Stimulated activated CD4-positive, alpha-beta T cell treated with anti-CD3 and anti-CD28 coated beads, Interleukin-4, amount 100 ng/mL, for 4 hours (primary cell): ENCODE results near the gene ZMYND8.
"Not testable (repeated sequence)": the region's sequence is repeated elsewhere in the genome, so short reads cannot be mapped to it uniquely, and the experiment has no call there.

Experiments
- DNase-seq, 2 experiments: peaks; one replicate each; pipeline ENCODE4 v3.0.0-alpha.2; 2020

Gene ZMYND8

GRCh38 chr20:47282864-47283263 is 73.6 kb downstream of the ZMYND8 start:
- no peak for DNase-seq

- no peak for DNase-seq
These were observed 75.1 kb downstream of the ZMYND8 start for GRCh38 chr20:47281376-47281775.

- no peak for DNase-seq
These were observed 75.8 kb downstream of the ZMYND8 start for GRCh38 chr20:47280668-47281067.

GRCh38 chr20:47280228-47280627 is 76.3 kb downstream of the ZMYND8 start:
- DNase-seq, result no peak

- no peak for DNase-seq
These were observed 77.6 kb downstream of the ZMYND8 start for GRCh38 chr20:47278907-47279348.

- not testable (repeated sequence) for DNase-seq
These were observed 79.0 kb downstream of the ZMYND8 start for GRCh38 chr20:47277535-47277872.

GRCh38 chr20:47276851-47277534 is 79.5 kb downstream of the ZMYND8 start:
- DNase-seq, result no peak

- DNase-seq, result no peak
These were observed 80.2 kb downstream of the ZMYND8 start for GRCh38 chr20:47276251-47276650.

- DNase-seq, result no peak
These were observed 81.0 kb downstream of the ZMYND8 start for GRCh38 chr20:47275548-47275947.

GRCh38 chr20:47274401-47275108 is 81.9 kb downstream of the ZMYND8 start:
- peak; percentile 6 to 39 for DNase-seq

GRCh38 chr20:47273591-47274235 is 82.8 kb downstream of the ZMYND8 start:
- DNase-seq, result no peak

GRCh38 chr20:47272893-47273590 is 83.5 kb downstream of the ZMYND8 start:
- DNase-seq, result peak; percentile 8 to 35

GRCh38 chr20:47271046-47271615 is 85.4 kb downstream of the ZMYND8 start:
- DNase-seq, result no peak

- DNase-seq, result no peak
These were observed 87.0 kb downstream of the ZMYND8 start for GRCh38 chr20:47269309-47270165.

GRCh38 chr20:47267621-47268020 is 88.9 kb downstream of the ZMYND8 start:
- DNase-seq, result no peak

GRCh38 chr20:47266847-47267515 is 89.5 kb downstream of the ZMYND8 start:
- no peak for DNase-seq

GRCh38 chr20:47265984-47266383 is 90.5 kb downstream of the ZMYND8 start:
- DNase-seq, result no peak

- no peak for DNase-seq
These were observed 91.3 kb downstream of the ZMYND8 start for GRCh38 chr20:47265214-47265613.

GRCh38 chr20:47264137-47264769 is 92.2 kb downstream of the ZMYND8 start:
- not testable (repeated sequence) for DNase-seq

- no peak for DNase-seq
These were observed 92.9 kb downstream of the ZMYND8 start for GRCh38 chr20:47263465-47264084.

- DNase-seq, result no peak
These were observed 93.4 kb downstream of the ZMYND8 start for GRCh38 chr20:47263080-47263464.
